Fibroblast of lung (primary cell): ENCODE results near the gene ATRN. TPM values are rescaled to one million over a fixed set of nuclear protein-coding genes. Genes with fewer than 3 reads are reported as not detected.
"Not testable (repeated sequence)": the region's sequence is repeated elsewhere in the genome, so short reads cannot be mapped to it uniquely, and the experiment has no call there.

Source experiments
- DNase-seq, 2 donors: peaks; one replicate each; pipeline versions ENCODE4 v3.0.0 to v3.0.0-alpha.2; 2010; ENCODE audit warnings: low read depth in 2 of 2
- H2AFZ ChIP-seq: 2 replicates; pipeline ENCODE4 v1.5.1; 2012; ENCODE audit warnings: low read length, control low read depth, inconsistent platforms
- H3K27ac ChIP-seq: 2 replicates; pipeline ENCODE4 v1.5.1; 2011; ENCODE audit warnings: low read length, control low read depth; ENCODE audit not compliant: insufficient read depth
- H3K27me3 ChIP-seq: 2 replicates; pipeline ENCODE4 v1.5.1; 2011; ENCODE audit warnings: mild to moderate bottlenecking, low read length; ENCODE audit not compliant: control insufficient read depth, insufficient read depth
- H3K36me3 ChIP-seq: 2 replicates; pipeline ENCODE4 v1.5.1; 2011; ENCODE audit warnings: low read length; ENCODE audit not compliant: control insufficient read depth, insufficient read depth
- H3K4me1 ChIP-seq: 2 replicates; pipeline ENCODE4 v1.5.1; 2011; ENCODE audit warnings: low read length; ENCODE audit not compliant: control insufficient read depth, insufficient read depth; ENCODE audit errors: extremely low read depth
- H3K4me2 ChIP-seq: 2 replicates; pipeline ENCODE4 v1.5.1; 2011; ENCODE audit warnings: low read length, control low read depth; ENCODE audit not compliant: insufficient read depth; ENCODE audit errors: extremely low read depth
- H3K4me3 ChIP-seq, 4 experiments: fragments of 200-600 bp in 1 of 4; sonication (generic) in 1 of 4; replicated peaks in 1 of 4; 2 replicates each; pipeline ENCODE4 v1.5.1; 2011 to 2016; ENCODE audit warnings: low read length in 4 of 4, low read depth in 3 of 4, mild to moderate bottlenecking in 3 of 4, control low read depth in 2 of 4, inconsistent platforms in 1 of 4, mixed read lengths in 1 of 4; ENCODE audit not compliant: insufficient read depth in 1 of 4; ENCODE audit errors: control extremely low read depth in 1 of 4
- H3K79me2 ChIP-seq: 2 replicates; pipeline ENCODE4 v1.5.1; 2012; ENCODE audit warnings: mild to moderate bottlenecking, low read length, inconsistent platforms; ENCODE audit not compliant: control insufficient read depth, insufficient read depth
- H3K9ac ChIP-seq: 2 replicates; pipeline ENCODE4 v1.5.1; 2011; ENCODE audit warnings: mild to moderate bottlenecking, low read length, control low read depth; ENCODE audit not compliant: insufficient read depth
- H3K9me3 ChIP-seq: 2 replicates; pipeline ENCODE4 v1.5.1; 2012; ENCODE audit warnings: low read depth, low read length; ENCODE audit not compliant: control insufficient read depth, insufficient read depth
- H4K20me1 ChIP-seq: 2 replicates; pipeline ENCODE4 v1.5.1; 2011; ENCODE audit warnings: low read length; ENCODE audit not compliant: control insufficient read depth, insufficient read depth; ENCODE audit errors: extremely low read depth
- CTCF ChIP-seq, 2 donors: IDR thresholded peaks in 1 of 2; conservative IDR thresholded peaks in 1 of 2; 1 replicate in 1 of 2; 2 replicates in 1 of 2; pipeline ENCODE4 v1.5.1; 2011 to 2012; ENCODE audit warnings: low read length in 2 of 2, control low read depth in 1 of 2, inconsistent platforms in 1 of 2, low read depth in 1 of 2, mild to moderate bottlenecking in 1 of 2
- EZH2 ChIP-seq: IDR thresholded peaks from 2 replicates; pipeline ENCODE4 v1.5.1; 2012; ENCODE audit warnings: low read length, control low read depth, mild to moderate bottlenecking; ENCODE audit errors: missing control alignments
- polyA plus RNA-seq, 2 donors: library from polyadenylated mRNA; depleted of rRNA in 1 of 2; stranded (reverse) in 1 of 2; unstranded in 1 of 2; fragments of >200 nt; gene quantifications; 2 replicates each; pipeline ENCODE4 v1.2.1, GENCODE V29; 2011 to 2012; ENCODE audit warnings: missing spikeins in 1 of 2
- total RNA-seq: library from RNA; depleted of rRNA; stranded (reverse); fragments of >200 nt; gene quantifications from 2 replicates; pipeline ENCODE4 v1.2.1, GENCODE V29; 2014

The ATRN gene
- total and polyA plus RNA-seq, 2 donors (not counting 1 experiment from before 2014, with no cell fraction given), result 30.6 to 48.8 TPM

- H3K9ac ChIP-seq, result no peak overlapping the region
- H3K9me3 ChIP-seq, result no peaks in the 10 kb centered on the region
- H3K27me3 ChIP-seq, result no peaks in the 10 kb centered on the region
- peaks cover 27% of the 10 kb centered on the region for H3K79me2 ChIP-seq
- TF ChIP-seq CTCF (conservative IDR thresholded peaks at IDR 0.05 in 1 of 2, IDR thresholded peaks at IDR 0.05 in 1 of 2; ENCODE audit: low read depth in 1 of 2, low read length in 2 of 2) (no peak), EZH2 (no peak)
- no peak for DNase-seq
- no peak overlapping the region for H2AFZ ChIP-seq
- H3K27ac ChIP-seq, result no peak overlapping the region
- no peaks in the 10 kb centered on the region for H4K20me1 ChIP-seq
- no peak overlapping the region for H3K4me2 ChIP-seq
- H3K36me3 ChIP-seq, result no peaks in the 10 kb centered on the region
- H3K4me3 ChIP-seq, result no peak overlapping the region
- peaks cover 5% of the 10 kb centered on the region for H3K4me1 ChIP-seq
Measured at GRCh38 chr20:3473324-3473723, 2.5 kb downstream of the ATRN start.

- Histone ChIP-seq H2AFZ (no peak overlapping the region), H3K4me2 (no peak overlapping the region), H3K9ac (no peak overlapping the region), H3K4me3 (no peak overlapping the region), H3K4me1 (peaks cover 5% of the 10 kb centered on the region), H4K20me1 (no peaks in the 10 kb centered on the region), H3K36me3 (no peaks in the 10 kb centered on the region), H3K27ac (no peak overlapping the region), H3K79me2 (peaks cover 27% of the 10 kb centered on the region), H3K9me3 (no peaks in the 10 kb centered on the region), H3K27me3 (no peaks in the 10 kb centered on the region)
- TF ChIP-seq EZH2 (no peak), CTCF (conservative IDR thresholded peaks at IDR 0.05 in 1 of 2, IDR thresholded peaks at IDR 0.05 in 1 of 2; ENCODE audit: low read depth in 1 of 2, low read length in 2 of 2) (no peak)
- DNase-seq, result no peak
Measured at GRCh38 chr20:3473944-3474343, 3.1 kb downstream of the ATRN start.

GRCh38 chr20:3477003-3477860 lies 6.4 kb downstream of the ATRN start:
- not testable (repeated sequence) for H3K27me3 ChIP-seq, H3K4me3 ChIP-seq, H4K20me1 ChIP-seq, H3K4me1 ChIP-seq, H3K9me3 ChIP-seq, DNase-seq, H3K27ac ChIP-seq, H3K36me3 ChIP-seq, H3K4me2 ChIP-seq, H3K9ac ChIP-seq, H2AFZ ChIP-seq
- H3K79me2 ChIP-seq, result peaks cover 19% of the 10 kb centered on the region
